Astrocyte of the cerebellum (primary cell): ENCODE data around the gene SLC1A4.

Experiments used
- DNase-seq: peaks from one replicate; pipeline ENCODE4 v3.0.0-alpha.2; 2011; ENCODE audit warnings: low read depth
- H3K4me3 ChIP-seq: 2 replicates; pipeline ENCODE4 v1.5.1; 2011; ENCODE audit warnings: mild to moderate bottlenecking, low read depth, low read length, moderate library complexity
- in situ Hi-C: cut with HindIII; loops from 2 replicates; pipeline ENCODE4 v1.10.0; 2017; ENCODE audit warnings: low sequenced_read_pairs
- TF ChIP-seq, protein P1 (sequence below): IDR thresholded peaks from 2 replicates; pipeline ENCODE4 v1.5.1; 2012; ENCODE audit warnings: low read length, low read depth, moderate library complexity, mild to moderate bottlenecking; ENCODE audit errors: missing control alignments

SLC1A4 gene

DNA sequence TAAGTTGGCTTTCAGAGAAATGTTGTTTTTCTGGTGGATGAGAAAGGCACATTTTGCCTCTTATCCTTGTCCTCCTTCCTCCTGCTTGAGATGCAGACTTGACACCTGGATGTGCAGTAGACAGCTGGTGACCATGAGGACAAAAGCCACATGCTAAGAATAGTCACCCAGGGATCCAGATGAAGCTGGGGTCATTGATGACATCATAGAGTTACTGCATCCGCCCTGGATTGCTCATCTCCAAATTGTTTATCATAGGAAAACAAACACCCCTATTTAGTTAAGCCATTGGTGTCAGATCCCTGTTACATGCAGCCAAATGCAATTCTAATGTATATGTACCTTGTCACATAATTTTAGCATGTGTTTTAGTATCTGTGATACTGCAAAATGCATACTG lies 16.3 kb upstream of the SLC1A4 start:
- no peak overlapping the region for H3K4me3 ChIP-seq
- no peak for DNase-seq
- TF ChIP-seq, protein P1, sequence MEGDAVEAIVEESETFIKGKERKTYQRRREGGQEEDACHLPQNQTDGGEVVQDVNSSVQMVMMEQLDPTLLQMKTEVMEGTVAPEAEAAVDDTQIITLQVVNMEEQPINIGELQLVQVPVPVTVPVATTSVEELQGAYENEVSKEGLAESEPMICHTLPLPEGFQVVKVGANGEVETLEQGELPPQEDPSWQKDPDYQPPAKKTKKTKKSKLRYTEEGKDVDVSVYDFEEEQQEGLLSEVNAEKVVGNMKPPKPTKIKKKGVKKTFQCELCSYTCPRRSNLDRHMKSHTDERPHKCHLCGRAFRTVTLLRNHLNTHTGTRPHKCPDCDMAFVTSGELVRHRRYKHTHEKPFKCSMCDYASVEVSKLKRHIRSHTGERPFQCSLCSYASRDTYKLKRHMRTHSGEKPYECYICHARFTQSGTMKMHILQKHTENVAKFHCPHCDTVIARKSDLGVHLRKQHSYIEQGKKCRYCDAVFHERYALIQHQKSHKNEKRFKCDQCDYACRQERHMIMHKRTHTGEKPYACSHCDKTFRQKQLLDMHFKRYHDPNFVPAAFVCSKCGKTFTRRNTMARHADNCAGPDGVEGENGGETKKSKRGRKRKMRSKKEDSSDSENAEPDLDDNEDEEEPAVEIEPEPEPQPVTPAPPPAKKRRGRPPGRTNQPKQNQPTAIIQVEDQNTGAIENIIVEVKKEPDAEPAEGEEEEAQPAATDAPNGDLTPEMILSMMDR: no peak
- in situ Hi-C loops: no loop called here

DNA sequence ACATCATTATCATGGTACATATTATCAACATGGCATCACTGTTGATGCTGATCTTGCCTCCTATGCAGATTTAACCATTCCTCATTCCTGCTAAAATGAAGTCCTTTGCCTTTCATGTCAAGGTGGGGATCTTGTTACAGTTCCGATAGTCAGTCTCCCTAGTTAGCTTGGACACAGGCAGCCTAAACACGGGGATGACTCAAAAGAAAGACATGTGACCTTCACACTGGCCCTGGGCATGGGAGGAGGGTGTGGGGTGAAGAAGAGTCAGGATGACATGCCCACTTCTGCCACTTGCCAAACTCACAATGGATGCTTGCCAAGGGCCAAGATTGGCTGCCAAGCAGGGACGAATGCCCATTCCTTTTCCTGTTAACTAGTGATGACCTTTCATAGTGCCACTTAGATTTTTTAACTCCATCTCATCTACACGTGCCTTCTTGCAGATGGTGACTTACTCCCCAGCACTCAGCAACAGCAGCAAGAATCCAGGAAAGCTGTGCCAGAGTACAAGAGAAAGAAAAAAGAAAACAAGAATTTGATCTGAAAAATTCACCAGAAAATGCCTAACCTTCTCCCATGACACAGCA lies 13.9 kb upstream of the SLC1A4 start:
- TF ChIP-seq, protein P1: no peak
- DNase-seq: no peak
- H3K4me3 ChIP-seq: no peak overlapping the region
- in situ Hi-C loops: no loop called here

DNA sequence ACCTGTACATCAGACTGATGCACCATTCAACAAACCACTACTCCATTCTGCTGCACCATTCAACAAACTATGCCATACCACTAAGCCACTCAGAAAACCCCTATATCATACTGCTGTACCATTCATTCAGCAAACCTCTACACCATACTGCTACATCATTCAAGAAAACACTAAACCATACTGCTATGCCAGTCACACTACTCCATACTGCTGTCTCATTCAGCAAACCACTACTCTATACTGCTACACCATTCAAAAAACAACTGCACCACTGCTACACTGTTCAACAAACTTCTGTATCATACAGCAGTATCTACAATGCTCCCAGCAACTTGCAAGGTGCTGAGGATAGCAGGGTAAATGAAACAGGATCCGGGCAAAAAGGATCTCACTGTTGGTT lies 12.9 kb upstream of the SLC1A4 start:
- TF ChIP-seq, protein P1: no peak
- no peak for DNase-seq
- in situ Hi-C loops: no loop called here
- no peak overlapping the region for H3K4me3 ChIP-seq

DNA sequence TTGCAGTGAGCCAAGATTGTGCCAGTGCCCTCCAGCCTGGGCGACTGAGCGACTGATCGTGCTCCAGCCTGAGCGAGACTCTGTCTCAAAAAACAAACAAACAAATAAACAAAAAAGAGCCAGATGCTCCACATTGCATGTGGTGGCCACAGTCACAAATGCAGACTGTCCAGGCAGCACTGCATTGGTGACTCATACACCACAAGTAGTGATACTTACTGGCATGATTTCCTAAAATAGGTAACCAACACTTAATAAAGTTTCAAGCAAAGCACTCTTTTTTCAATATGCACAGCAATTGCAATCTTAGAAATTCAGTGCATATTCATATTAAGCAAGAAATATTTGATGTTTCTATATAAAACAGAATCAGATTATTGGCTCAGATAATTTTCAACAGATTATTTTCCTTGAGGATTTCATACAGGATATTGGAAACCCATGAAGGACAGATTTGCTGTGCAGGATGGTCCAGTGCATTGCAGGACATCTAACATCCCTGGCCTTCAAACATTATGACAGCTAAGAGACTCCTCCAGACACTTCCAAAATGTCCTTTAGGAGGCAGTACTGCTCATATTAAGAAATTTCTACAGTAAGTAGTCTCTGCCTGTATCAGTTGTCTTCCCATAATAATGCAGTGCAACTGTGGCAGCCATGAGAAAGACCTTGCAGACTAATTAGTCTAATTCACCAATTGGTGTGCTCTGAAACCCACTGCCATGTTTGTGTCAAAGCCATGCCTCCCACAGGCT lies 10.5 kb upstream of the SLC1A4 start:
- in situ Hi-C loops: no loop called here
- H3K4me3 ChIP-seq: no peak overlapping the region
- TF ChIP-seq, protein P1: no peak
- DNase-seq: no peak

DNA sequence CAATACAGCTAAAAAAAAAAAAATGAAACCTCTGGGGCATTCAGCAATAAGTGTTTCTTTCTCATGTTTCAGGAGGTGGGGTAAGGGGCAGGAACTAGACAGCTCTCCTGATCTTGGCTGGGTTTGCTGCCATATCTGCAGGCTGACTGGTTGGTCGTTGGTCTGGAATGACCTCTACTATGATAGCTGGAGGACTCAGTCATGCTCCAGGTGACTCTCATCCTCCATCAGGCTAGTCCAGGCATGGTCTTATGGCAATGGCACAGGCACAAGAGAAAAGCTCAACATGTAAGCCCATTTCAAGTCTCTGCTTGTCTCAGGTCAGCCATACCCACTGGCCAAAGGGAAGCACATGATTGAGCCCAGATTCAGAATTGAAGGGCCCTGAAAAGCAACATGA lies 9.5 kb upstream of the SLC1A4 start:
- TF ChIP-seq, protein P1: no peak
- no peak overlapping the region for H3K4me3 ChIP-seq
- no peak for DNase-seq
- in situ Hi-C loops: no loop called here

DNA sequence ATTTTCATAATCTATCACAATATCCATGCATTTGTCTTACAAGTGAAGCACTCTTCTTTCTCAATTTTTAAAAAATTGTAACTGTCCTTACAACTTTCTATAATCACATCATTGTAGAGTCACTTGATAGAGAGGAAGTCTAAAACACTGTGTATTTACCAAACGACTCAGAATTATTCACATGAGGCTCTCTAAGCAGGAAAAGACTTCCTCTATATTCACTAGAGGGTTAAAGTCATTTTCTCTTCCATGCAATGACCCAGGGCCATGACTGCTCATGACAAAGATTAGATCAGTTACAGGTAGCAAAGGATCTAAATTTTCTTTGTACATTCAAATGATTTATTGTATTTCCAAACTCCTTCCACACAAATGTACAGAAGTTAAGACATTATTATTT lies 9.0 kb upstream of the SLC1A4 start:
- in situ Hi-C loops: no loop called here
- TF ChIP-seq, protein P1: no peak
- H3K4me3 ChIP-seq: no peak overlapping the region
- no peak for DNase-seq
